Loucy (cell line): ENCODE data around the gene GTF2F2.

Experiments
- EZH2phosphoT487 ChIP-seq: fragments of 200-600 bp; IDR thresholded peaks from 2 replicates; pipeline ENCODE4 v1.6.1; 2018; ENCODE audit warnings: antibody characterized with exemption, mild to moderate bottlenecking, moderate library complexity, borderline replicate concordance
- TF ChIP-seq, protein P1 (sequence below): fragments of 200-600 bp; sonication (generic); conservative IDR thresholded peaks from 2 replicates; pipeline ENCODE4 v1.5.1; 2014; ENCODE audit warnings: mild to moderate bottlenecking, antibody characterized with exemption, low read length

DNA sequence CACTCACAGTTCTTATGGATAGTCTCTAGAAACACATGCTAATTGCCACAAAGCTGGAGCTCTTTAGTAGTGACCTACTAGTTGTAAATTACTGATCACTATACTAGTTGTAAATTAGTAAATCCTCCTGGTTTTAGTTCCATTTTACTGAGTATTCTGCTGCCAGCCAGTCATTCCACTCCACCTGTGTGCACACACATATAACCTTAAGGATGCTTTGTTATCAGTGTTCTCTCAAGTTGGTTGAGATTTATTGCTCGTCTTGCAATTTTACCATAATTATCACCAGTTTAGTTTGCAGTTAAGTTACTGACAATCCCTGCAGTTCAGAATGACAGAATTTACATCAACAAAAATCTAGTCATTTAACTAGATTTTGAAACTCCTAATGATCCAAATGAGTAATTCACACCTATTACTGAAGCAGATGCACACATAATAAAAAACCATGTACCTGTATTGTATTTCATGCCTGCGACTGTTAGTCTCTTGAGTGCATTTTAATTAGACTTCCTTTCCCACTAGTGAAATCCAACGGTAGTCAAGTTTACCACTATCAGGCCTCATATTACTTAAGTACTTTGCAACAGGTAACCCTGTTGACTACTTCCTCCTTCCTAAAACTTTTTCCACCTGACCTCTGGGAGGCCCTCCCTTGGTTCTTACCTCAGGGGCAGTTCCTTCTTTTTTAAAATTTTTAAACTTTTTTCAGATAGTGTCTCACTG, 213.1 kb downstream of the GTF2F2 start:
- TF ChIP-seq, protein P1, sequence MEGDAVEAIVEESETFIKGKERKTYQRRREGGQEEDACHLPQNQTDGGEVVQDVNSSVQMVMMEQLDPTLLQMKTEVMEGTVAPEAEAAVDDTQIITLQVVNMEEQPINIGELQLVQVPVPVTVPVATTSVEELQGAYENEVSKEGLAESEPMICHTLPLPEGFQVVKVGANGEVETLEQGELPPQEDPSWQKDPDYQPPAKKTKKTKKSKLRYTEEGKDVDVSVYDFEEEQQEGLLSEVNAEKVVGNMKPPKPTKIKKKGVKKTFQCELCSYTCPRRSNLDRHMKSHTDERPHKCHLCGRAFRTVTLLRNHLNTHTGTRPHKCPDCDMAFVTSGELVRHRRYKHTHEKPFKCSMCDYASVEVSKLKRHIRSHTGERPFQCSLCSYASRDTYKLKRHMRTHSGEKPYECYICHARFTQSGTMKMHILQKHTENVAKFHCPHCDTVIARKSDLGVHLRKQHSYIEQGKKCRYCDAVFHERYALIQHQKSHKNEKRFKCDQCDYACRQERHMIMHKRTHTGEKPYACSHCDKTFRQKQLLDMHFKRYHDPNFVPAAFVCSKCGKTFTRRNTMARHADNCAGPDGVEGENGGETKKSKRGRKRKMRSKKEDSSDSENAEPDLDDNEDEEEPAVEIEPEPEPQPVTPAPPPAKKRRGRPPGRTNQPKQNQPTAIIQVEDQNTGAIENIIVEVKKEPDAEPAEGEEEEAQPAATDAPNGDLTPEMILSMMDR = no peak
- no peak for TF ChIP-seq EZH2phosphoT487
